Measurements from ENCODE around the gene GIGYF2.

- TF ChIP-seq CTCF (IDR thresholded peaks at IDR 0.05) (no peak), JUN (IDR thresholded peaks at IDR 0.05) (no peak), MAX (IDR thresholded peaks at IDR 0.05) (no peak), POLR2A (IDR thresholded peaks at IDR 0.05; ENCODE audit: low read length) (no peak)
Measured at GRCh38 chr2:232731470-232731869, 34.3 kb downstream of the GIGYF2 start.

Measured in A549 (cell line).